Upper lobe of left lung (tissue), 6 donors: ENCODE measurements around the gene KCTD21. TPM values are rescaled to one million over a fixed set of nuclear protein-coding genes. Genes with fewer than 3 reads are reported as not detected.

Experiments used
- ATAC-seq, 2 donors: fragments of 200-7000 bp; cut with Tn5 transposase; one replicate each; pipeline ENCODE4 v1.9.1; 2022; ENCODE audit warnings: mild to moderate bottlenecking in 2 of 2, moderate library complexity in 2 of 2; ENCODE audit not compliant: low FRiP score in 2 of 2
- DNase-seq, 2 donors: peaks; one replicate each; pipeline ENCODE4 v3.0.0-alpha.2; 2019 to 2020
- H3K27ac ChIP-seq, 4 donors: fragments of 200-600 bp; sonication (generic); one replicate each; pipeline ENCODE4 v1.5.1; 2016 to 2019
- H3K27me3 ChIP-seq, 4 donors: fragments of 200-600 bp; sonication (generic); one replicate each; pipeline ENCODE4 v1.5.1; 2017 to 2019
- H3K36me3 ChIP-seq, 4 donors: fragments of 200-600 bp; sonication (generic); one replicate each; pipeline ENCODE4 v1.5.1; 2016 to 2019
- H3K4me1 ChIP-seq, 4 donors: fragments of 200-600 bp; sonication (generic); one replicate each; pipeline ENCODE4 v1.5.1; 2018 to 2019
- H3K4me3 ChIP-seq, 4 donors: fragments of 200-600 bp; sonication (generic); one replicate each; pipeline ENCODE4 v1.5.1; 2017 to 2019; ENCODE audit warnings: mild to moderate bottlenecking in 2 of 4, moderate library complexity in 1 of 4
- H3K9me3 ChIP-seq, 4 donors: fragments of 200-600 bp; sonication (generic); one replicate each; pipeline ENCODE4 v1.5.1; 2018 to 2019
- CTCF ChIP-seq, 6 experiments: fragments of 450-650 bp in 4 of 6; fragments of 200-600 bp in 2 of 6; sonication (generic) in 2 of 6; IDR thresholded peaks; one replicate each; pipeline ENCODE4 v1.5.1; 2016 to 2019; ENCODE audit warnings: antibody characterized with exemption in 6 of 6
- EP300 ChIP-seq, 4 donors: sonication (generic); formaldehyde crosslinking; IDR thresholded peaks; one replicate each; pipeline ENCODE4 v1.5.1; 2017; ENCODE audit warnings: antibody characterized with exemption in 4 of 4, control low read depth in 2 of 4
- POLR2A ChIP-seq, 4 donors: fragments of 450-650 bp; IDR thresholded peaks; one replicate each; pipeline ENCODE4 v1.5.1; 2016 to 2017; ENCODE audit warnings: antibody characterized with exemption in 4 of 4, mild to moderate bottlenecking in 2 of 4
- POLR2AphosphoS5 ChIP-seq, 2 donors: sonication (generic); formaldehyde crosslinking; IDR thresholded peaks; one replicate each; pipeline ENCODE4 v1.5.1; 2017; ENCODE audit warnings: antibody characterized with exemption in 2 of 2
- WGBS, 2 donors: methylation state at CpG; one replicate each; pipeline ENCODE4 v1.1.5; 2017 to 2018; 5-methylcytosine and 5-hydroxymethylcytosine counted together
- total RNA-seq, 6 donors: library from RNA; depleted of rRNA in 4 of 6; stranded (reverse); fragments of >200 nt in 4 of 6; gene quantifications; one replicate each; pipeline versions ENCODE4 v1.1.0 to v1.2.1, GENCODE V29; 2016 to 2021
- donor health status: DM: no; HTN: no; CAD: no; lungs with moderate emphysema.
- donor health status: DM: no; HTN: yes; CAD: no; lungs with severe emphysema.

KCTD21 gene
- total RNA-seq, 6 donors from 2014 or later = 8.4 to 18.9 (median 10.7) TPM

- no peak for TF ChIP-seq POLR2AphosphoS5 (IDR thresholded peaks at IDR 0.05)
- TF ChIP-seq CTCF (IDR thresholded peaks at IDR 0.05) = no peak
- no peaks in the 10 kb centered on the region for H3K27me3 ChIP-seq
- peak overlapping the region in 1 of 4 donors; percentile 24 for H3K27ac ChIP-seq
- H3K4me1 ChIP-seq = peaks cover 5 to 21% (median 8%) of the 10 kb centered on the region in 4 donors
- DNase-seq (no peak), ATAC-seq (no peak)
- 76 to 82% methylated on average over 4 of the region's 4 CpGs for WGBS, 2 donors
- H3K36me3 ChIP-seq = peaks cover 4 to 40% (median 30%) of the 10 kb centered on the region in 4 donors
- H3K4me3 ChIP-seq = no peak overlapping the region
- H3K9me3 ChIP-seq = no peaks in the 10 kb centered on the region
These were observed 39.5 kb upstream of the KCTD21 start for GRCh38 chr11:78227921-78228320.

- no peak overlapping the region for H3K27ac ChIP-seq
- ATAC-seq (no peak), DNase-seq (no peak)
- no peaks in the 10 kb centered on the region for H3K9me3 ChIP-seq
- peaks cover 5 to 21% (median 8%) of the 10 kb centered on the region in 4 donors for H3K4me1 ChIP-seq
- no peak overlapping the region for H3K4me3 ChIP-seq
- no peaks in the 10 kb centered on the region for H3K27me3 ChIP-seq
- TF ChIP-seq CTCF (IDR thresholded peaks at IDR 0.05) (no peak), EP300 (IDR thresholded peaks at IDR 0.05) (no peak), POLR2AphosphoS5 (IDR thresholded peaks at IDR 0.05) (no peak), POLR2A (IDR thresholded peaks at IDR 0.05) (no peak)
- WGBS, 2 donors = 83 to 85% methylated on average over 7 to 12 of the region's 12 CpGs
- peaks cover 6 to 50% (median 35%) of the 10 kb centered on the region in 4 donors for H3K36me3 ChIP-seq
These were observed 38.6 kb upstream of the KCTD21 start for GRCh38 chr11:78226684-78227680.

GRCh38 chr11:78224906-78225420 lies 36.5 kb upstream of the KCTD21 start:
- H3K4me1 ChIP-seq = peaks cover 0 to 14% (median 3%) of the 10 kb centered on the region in 4 donors
- DNase-seq (no peak), ATAC-seq (no peak)
- no peak overlapping the region for H3K27ac ChIP-seq
- TF ChIP-seq CTCF (IDR thresholded peaks at IDR 0.05) = no peak
- no peak for TF ChIP-seq POLR2AphosphoS5 (IDR thresholded peaks at IDR 0.05)
- no peak for TF ChIP-seq EP300 (IDR thresholded peaks at IDR 0.05)
- no peak for TF ChIP-seq POLR2A (IDR thresholded peaks at IDR 0.05)
- H3K9me3 ChIP-seq = no peaks in the 10 kb centered on the region
- 91 to 96% methylated on average over 7 of the region's 7 CpGs for WGBS, 2 donors
- H3K4me3 ChIP-seq = no peak overlapping the region
- no peaks in the 10 kb centered on the region for H3K27me3 ChIP-seq
- peaks cover 15 to 70% (median 54%) of the 10 kb centered on the region in 4 donors for H3K36me3 ChIP-seq

GRCh38 chr11:78224506-78224905 lies 36.1 kb upstream of the KCTD21 start:
- peaks cover 0 to 10% (median 3%) of the 10 kb centered on the region in 4 donors for H3K4me1 ChIP-seq
- H3K27me3 ChIP-seq = no peaks in the 10 kb centered on the region
- peaks cover 19 to 75% (median 59%) of the 10 kb centered on the region in 4 donors for H3K36me3 ChIP-seq
- WGBS, 2 donors = 91 to 93% methylated on average over 2 to 4 of the region's 4 CpGs
- H3K9me3 ChIP-seq = no peaks in the 10 kb centered on the region
- H3K27ac ChIP-seq = no peak overlapping the region
- no peak for TF ChIP-seq POLR2AphosphoS5 (IDR thresholded peaks at IDR 0.05)
- no peak for TF ChIP-seq CTCF (IDR thresholded peaks at IDR 0.05)
- TF ChIP-seq POLR2A (IDR thresholded peaks at IDR 0.05) = no peak
- H3K4me3 ChIP-seq = no peak overlapping the region
- DNase-seq (no peak), ATAC-seq (no peak)
